ENCODE measurements around the gene FHIT.

DNA sequence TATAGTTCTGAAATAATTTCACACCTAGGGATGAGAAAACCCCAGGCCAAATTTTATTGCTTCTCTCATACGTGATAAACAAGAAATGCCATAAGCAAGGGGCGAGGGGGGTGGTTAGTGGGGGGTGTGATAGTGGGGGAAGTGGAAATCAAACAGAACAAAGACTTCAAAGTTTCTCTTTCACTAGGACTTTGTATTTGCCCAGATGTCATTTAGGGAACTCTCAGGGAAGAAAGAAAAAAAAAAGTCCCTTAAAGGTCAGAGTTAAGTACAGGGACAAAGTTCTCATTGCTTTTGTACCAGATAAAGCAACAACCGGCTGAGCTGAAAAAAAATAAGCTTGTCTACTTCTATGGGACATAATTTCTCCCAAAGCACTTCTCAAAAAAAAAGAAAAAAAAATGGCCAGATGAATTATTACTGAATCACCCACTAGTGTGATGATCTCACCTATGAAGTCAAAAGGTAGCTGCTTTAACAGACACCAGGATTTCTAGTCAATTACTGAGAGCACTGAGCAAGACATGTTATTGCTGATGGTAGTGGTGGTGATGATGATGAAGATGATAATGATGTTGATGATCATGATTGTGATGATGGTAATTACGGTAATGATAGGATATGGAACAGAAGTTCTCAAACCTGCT lies 56.2 kb downstream of the FHIT start:
- TF ChIP-seq EP300 (IDR thresholded peaks at IDR 0.05) (no peak), POLR2A (IDR thresholded peaks at IDR 0.05) (no peak)
